ENCODE data around the gene TMEM132C. TPM values are rescaled to one million over a fixed set of nuclear protein-coding genes. Genes with fewer than 3 reads are reported as not detected.

The TMEM132C gene
- total RNA-seq, 1 experiment from 2014 or later, result not detected

DNA sequence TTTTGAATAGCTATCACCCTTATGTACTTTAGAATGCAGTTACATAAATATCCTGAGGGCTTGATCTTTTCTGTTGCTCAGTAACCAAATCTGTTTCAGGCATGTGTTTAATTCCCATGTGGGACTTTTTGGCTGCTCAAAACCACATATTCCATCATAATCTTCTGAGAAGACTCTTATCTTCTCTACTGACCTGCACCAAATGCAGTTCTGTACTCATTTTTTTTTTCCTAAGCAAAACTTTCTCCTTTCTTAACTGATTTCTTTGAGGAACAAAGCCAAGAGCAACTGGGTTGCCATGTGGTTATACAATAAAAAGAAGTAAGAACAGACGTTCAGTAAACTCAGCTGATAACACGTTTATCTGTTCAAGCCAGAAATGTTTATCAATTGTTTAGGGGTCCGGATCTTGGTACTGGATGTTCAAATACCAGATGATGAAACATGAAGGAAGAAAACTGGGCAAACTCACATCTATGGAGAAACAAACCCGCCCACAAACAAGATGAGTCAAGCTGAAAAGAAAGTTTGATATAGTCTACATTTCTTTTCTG is 50.1 kb downstream of the TMEM132C start:
- no peaks in the 10 kb centered on the region for H3K4me1 Mint-ChIP-seq
- ATAC-seq (no peak), DNase-seq (ENCODE audit: low spot score) (no peak)
- H3K27ac Mint-ChIP-seq, result no peak overlapping the region
- peaks cover 81% of the 10 kb centered on the region for H3K36me3 Mint-ChIP-seq
- peaks cover 83% of the 10 kb centered on the region for H3K9me3 Mint-ChIP-seq
- ChIA-PET CTCF (no interaction called here), POLR2A (no interaction called here)
- TF ChIP-seq EMX1 (CRISPR knock-in tag; IDR thresholded peaks at IDR 0.05) (no peak), ZNF121 (CRISPR knock-in tag; IDR thresholded peaks at IDR 0.05) (no peak), TEAD4 (CRISPR knock-in tag; IDR thresholded peaks at IDR 0.05) (no peak), CREM (CRISPR knock-in tag; IDR thresholded peaks at IDR 0.05) (no peak), SOX15 (CRISPR knock-in tag; IDR thresholded peaks at IDR 0.05) (no peak), MXD4 (CRISPR knock-in tag; IDR thresholded peaks at IDR 0.05; ENCODE audit: borderline replicate concordance) (no peak), ATF3 (CRISPR knock-in tag; conservative IDR thresholded peaks at IDR 0.05) (no peak), ELF4 (CRISPR knock-in tag; IDR thresholded peaks at IDR 0.05; ENCODE audit: low read depth) (no peak), NFATC4 (CRISPR knock-in tag; IDR thresholded peaks at IDR 0.05) (no peak), GABPB1 (CRISPR knock-in tag; IDR thresholded peaks at IDR 0.05) (no peak), NFE2L1 (CRISPR knock-in tag; IDR thresholded peaks at IDR 0.05) (no peak)
- TF ChIP-seq, protein P1, sequence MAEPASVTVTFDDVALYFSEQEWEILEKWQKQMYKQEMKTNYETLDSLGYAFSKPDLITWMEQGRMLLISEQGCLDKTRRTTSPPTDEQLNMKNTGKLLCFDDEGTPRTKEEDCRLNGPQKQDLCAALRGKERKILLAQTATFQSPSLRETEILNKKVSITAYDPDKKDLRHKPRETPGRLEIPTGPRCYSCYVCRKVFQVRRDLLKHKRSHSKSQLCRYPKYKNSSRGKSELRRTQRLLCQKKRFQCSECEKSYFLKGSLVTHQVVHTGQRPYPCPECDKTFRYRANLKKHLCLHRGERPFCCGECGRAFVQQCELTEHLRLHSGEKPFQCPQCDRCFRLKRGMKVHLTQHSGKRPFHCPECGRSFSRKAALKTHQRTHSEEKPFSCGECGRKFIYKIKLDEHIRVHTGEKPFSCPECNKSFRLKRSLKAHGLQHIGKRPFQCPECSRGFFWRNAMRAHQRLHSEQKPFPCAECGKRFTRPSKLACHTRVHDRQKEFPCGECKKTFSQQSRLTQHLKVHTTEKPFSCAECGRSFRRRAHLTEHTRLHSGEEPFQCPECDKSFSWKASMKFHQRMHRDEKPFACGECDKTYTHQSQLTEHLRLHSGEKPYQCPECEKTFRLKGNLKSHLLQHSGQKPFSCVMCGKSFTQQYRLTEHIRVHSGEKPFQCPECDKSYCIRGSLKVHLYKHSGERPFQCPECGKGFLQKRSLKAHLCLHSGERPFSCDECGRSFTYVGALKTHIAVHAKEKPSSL (CRISPR knock-in tag; conservative IDR thresholded peaks at IDR 0.05), result no peak
- no peak overlapping the region for H3K4me3 Mint-ChIP-seq
- peaks cover 5% of the 10 kb centered on the region for H3K27me3 Mint-ChIP-seq (ENCODE audit: low read depth)

- ATAC-seq (no peak), DNase-seq (ENCODE audit: low spot score) (no peak)
- TF ChIP-seq TEAD4 (CRISPR knock-in tag; IDR thresholded peaks at IDR 0.05) (no peak), ETV6 (CRISPR knock-in tag; IDR thresholded peaks at IDR 0.05) (no peak), ZNF317 (CRISPR knock-in tag; IDR thresholded peaks at IDR 0.05; ENCODE audit: borderline replicate concordance, low read depth) (no peak), JUN (CRISPR knock-in tag; IDR thresholded peaks at IDR 0.05) (no peak), PRRX2 (CRISPR knock-in tag; IDR thresholded peaks at IDR 0.05) (no peak), ZNF416 (CRISPR knock-in tag; IDR thresholded peaks at IDR 0.05) (no peak)
- TF ChIP-seq, protein P2, sequence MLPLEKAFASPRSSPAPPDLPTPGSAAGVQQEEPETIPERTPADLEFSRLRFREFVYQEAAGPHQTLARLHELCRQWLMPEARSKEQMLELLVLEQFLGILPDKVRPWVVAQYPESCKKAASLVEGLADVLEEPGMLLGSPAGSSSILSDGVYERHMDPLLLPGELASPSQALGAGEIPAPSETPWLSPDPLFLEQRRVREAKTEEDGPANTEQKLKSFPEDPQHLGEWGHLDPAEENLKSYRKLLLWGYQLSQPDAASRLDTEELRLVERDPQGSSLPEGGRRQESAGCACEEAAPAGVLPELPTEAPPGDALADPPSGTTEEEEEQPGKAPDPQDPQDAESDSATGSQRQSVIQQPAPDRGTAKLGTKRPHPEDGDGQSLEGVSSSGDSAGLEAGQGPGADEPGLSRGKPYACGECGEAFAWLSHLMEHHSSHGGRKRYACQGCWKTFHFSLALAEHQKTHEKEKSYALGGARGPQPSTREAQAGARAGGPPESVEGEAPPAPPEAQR (CRISPR knock-in tag; IDR thresholded peaks at IDR 0.05), result no peak
- TF ChIP-seq, protein P3, sequence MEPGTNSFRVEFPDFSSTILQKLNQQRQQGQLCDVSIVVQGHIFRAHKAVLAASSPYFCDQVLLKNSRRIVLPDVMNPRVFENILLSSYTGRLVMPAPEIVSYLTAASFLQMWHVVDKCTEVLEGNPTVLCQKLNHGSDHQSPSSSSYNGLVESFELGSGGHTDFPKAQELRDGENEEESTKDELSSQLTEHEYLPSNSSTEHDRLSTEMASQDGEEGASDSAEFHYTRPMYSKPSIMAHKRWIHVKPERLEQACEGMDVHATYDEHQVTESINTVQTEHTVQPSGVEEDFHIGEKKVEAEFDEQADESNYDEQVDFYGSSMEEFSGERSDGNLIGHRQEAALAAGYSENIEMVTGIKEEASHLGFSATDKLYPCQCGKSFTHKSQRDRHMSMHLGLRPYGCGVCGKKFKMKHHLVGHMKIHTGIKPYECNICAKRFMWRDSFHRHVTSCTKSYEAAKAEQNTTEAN (CRISPR knock-in tag; IDR thresholded peaks at IDR 0.05), result no peak
- no peaks in the 10 kb centered on the region for H3K4me1 Mint-ChIP-seq
- peaks cover 83% of the 10 kb centered on the region for H3K36me3 Mint-ChIP-seq
- peaks cover 11% of the 10 kb centered on the region for H3K27me3 Mint-ChIP-seq (ENCODE audit: low read depth)
- CTCF ChIA-PET, result no interaction called here
- no peak overlapping the region for H3K27ac Mint-ChIP-seq
- H3K9me3 Mint-ChIP-seq, result peaks cover 86% of the 10 kb centered on the region
- no peak overlapping the region for H3K4me3 Mint-ChIP-seq
- POLR2A ChIA-PET, result no interaction called here
Measured at GRCh38 chr12:128318341-128318740, 51.4 kb downstream of the TMEM132C start.

DNA sequence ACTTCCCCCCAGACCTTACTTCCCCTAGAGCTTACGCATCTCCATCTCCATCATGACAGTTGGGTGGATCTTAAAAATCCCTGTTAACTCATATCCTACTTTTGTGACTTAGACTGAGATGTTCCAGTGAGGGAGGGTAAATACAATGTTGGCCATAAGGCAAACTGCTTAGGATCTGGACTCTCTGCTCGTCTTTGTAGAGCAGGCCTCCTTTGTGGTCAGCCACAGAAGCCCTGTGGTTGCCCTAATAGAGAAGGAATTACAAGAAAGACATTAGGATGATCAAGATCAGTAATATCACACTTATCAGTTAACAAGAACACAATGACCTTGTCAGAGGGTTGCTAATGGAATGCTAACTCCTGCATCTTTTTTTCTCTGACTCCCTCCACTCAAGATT is 52.0 kb downstream of the TMEM132C start:
- Mint-ChIP-seq H3K27ac (no peak overlapping the region), H3K36me3 (peaks cover 87% of the 10 kb centered on the region), H3K27me3 (ENCODE audit: low read depth) (peaks cover 11% of the 10 kb centered on the region), H3K9me3 (peaks cover 89% of the 10 kb centered on the region), H3K4me1 (no peaks in the 10 kb centered on the region), H3K4me3 (no peak overlapping the region)
- POLR2A ChIA-PET, result no interaction called here
- CTCF ChIA-PET, result no interaction called here
- DNase-seq (ENCODE audit: low spot score) (no peak), ATAC-seq (no peak)
- TF ChIP-seq RELA (CRISPR knock-in tag; IDR thresholded peaks at IDR 0.05; ENCODE audit: borderline replicate concordance) (no peak), FOXK1 (CRISPR knock-in tag; IDR thresholded peaks at IDR 0.05) (no peak), JUN (CRISPR knock-in tag; IDR thresholded peaks at IDR 0.05) (no peak), OVOL2 (CRISPR knock-in tag; IDR thresholded peaks at IDR 0.05; ENCODE audit: borderline replicate concordance) (no peak), SP1 (CRISPR knock-in tag; conservative IDR thresholded peaks at IDR 0.05) (no peak), ZNF671 (CRISPR knock-in tag; IDR thresholded peaks at IDR 0.05) (no peak), NR1H2 (CRISPR knock-in tag; IDR thresholded peaks at IDR 0.05) (no peak), ZBTB21 (CRISPR knock-in tag; IDR thresholded peaks at IDR 0.05; ENCODE audit: borderline replicate concordance) (no peak), KAT7 (CRISPR knock-in tag; IDR thresholded peaks at IDR 0.05; ENCODE audit: borderline replicate concordance) (no peak)
- TF ChIP-seq, protein P4, sequence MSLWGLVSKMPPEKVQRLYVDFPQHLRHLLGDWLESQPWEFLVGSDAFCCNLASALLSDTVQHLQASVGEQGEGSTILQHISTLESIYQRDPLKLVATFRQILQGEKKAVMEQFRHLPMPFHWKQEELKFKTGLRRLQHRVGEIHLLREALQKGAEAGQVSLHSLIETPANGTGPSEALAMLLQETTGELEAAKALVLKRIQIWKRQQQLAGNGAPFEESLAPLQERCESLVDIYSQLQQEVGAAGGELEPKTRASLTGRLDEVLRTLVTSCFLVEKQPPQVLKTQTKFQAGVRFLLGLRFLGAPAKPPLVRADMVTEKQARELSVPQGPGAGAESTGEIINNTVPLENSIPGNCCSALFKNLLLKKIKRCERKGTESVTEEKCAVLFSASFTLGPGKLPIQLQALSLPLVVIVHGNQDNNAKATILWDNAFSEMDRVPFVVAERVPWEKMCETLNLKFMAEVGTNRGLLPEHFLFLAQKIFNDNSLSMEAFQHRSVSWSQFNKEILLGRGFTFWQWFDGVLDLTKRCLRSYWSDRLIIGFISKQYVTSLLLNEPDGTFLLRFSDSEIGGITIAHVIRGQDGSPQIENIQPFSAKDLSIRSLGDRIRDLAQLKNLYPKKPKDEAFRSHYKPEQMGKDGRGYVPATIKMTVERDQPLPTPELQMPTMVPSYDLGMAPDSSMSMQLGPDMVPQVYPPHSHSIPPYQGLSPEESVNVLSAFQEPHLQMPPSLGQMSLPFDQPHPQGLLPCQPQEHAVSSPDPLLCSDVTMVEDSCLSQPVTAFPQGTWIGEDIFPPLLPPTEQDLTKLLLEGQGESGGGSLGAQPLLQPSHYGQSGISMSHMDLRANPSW (CRISPR knock-in tag; conservative IDR thresholded peaks at IDR 0.05; ENCODE audit: low read depth), result no peak

Data from WTC11 (cell line).